HepG2 (cell line): Measurements from ENCODE around the gene LYRM4. TPM values are rescaled to one million over a fixed set of nuclear protein-coding genes. Genes with fewer than 3 reads are reported as not detected.
A peak's percentile ranks its signal among the peaks of the same experiment; 100 is the strongest.

ENCODE experiments used
- ATF7-NPFF ChIP-seq: sonication (generic); formaldehyde crosslinking; IDR thresholded peaks from 2 replicates; pipeline ENCODE4 v1.8.1; 2023; ENCODE audit warnings: mild to moderate bottlenecking, low read depth, missing genetic modification reagents, moderate library complexity
- GABPB1 ChIP-seq: IDR thresholded peaks from 2 replicates; pipeline ENCODE4 v1.6.1; 2016; ENCODE audit warnings: mild to moderate bottlenecking, missing genetic modification reagents, moderate library complexity, missing compliant biosample characterization
- HDAC2 ChIP-seq: sonication (generic); formaldehyde crosslinking; IDR thresholded peaks from 2 replicates; pipeline ENCODE4 v1.4.0; 2020; ENCODE audit warnings: missing genetic modification reagents
- HOXA9 ChIP-seq: sonication (generic); formaldehyde crosslinking; IDR thresholded peaks from 2 replicates; pipeline ENCODE4 v1.8.1; 2022; ENCODE audit warnings: missing genetic modification reagents, mild to moderate bottlenecking, moderate library complexity, borderline replicate concordance
- KLF13 ChIP-seq: sonication (generic); formaldehyde crosslinking; IDR thresholded peaks from 2 replicates; pipeline ENCODE4 v1.4.0; 2020; ENCODE audit warnings: mild to moderate bottlenecking, missing genetic modification reagents
- REL ChIP-seq: sonication (generic); formaldehyde crosslinking; conservative IDR thresholded peaks from 2 replicates; pipeline ENCODE4 v1.8.0; 2022; ENCODE audit warnings: mild to moderate bottlenecking, missing genetic modification reagents, moderate library complexity
- REPIN1 ChIP-seq: sonication (generic); formaldehyde crosslinking; IDR thresholded peaks from 2 replicates; pipeline ENCODE4 v1.8.0; 2022; ENCODE audit warnings: missing genetic modification reagents, low read depth, mild to moderate bottlenecking, borderline replicate concordance
- SKI ChIP-seq: fragments of 450-650 bp; IDR thresholded peaks from one replicate; pipeline ENCODE4 v1.6.1; 2018; ENCODE audit warnings: mild to moderate bottlenecking; ENCODE audit not compliant: partially characterized antibody
- ZEB1 ChIP-seq: IDR thresholded peaks from 2 replicates; pipeline ENCODE4 v1.6.1; 2012; ENCODE audit warnings: mild to moderate bottlenecking, low read depth, inconsistent platforms; ENCODE audit not compliant: insufficient replicate concordance
- ZNF230 ChIP-seq: sonication (generic); formaldehyde crosslinking; IDR thresholded peaks from 2 replicates; pipeline ENCODE4 v1.4.0; 2020; ENCODE audit warnings: mild to moderate bottlenecking, missing genetic modification reagents
- ZNF556 ChIP-seq: sonication (generic); formaldehyde crosslinking; IDR thresholded peaks from 2 replicates; pipeline ENCODE4 v1.4.0; 2020; ENCODE audit warnings: mild to moderate bottlenecking, missing genetic modification reagents, borderline replicate concordance
- ZNF577 ChIP-seq: sonication (generic); formaldehyde crosslinking; IDR thresholded peaks from 2 replicates; pipeline ENCODE4 v1.4.0; 2020; ENCODE audit warnings: mild to moderate bottlenecking, low read depth, missing genetic modification reagents, borderline replicate concordance
- polyA plus RNA-seq, 8 experiments: library from polyadenylated mRNA; depleted of rRNA in 3 of 8; stranded (reverse) in 7 of 8; unstranded in 1 of 8; fragments of >200 nt; fragmentation: Illumina TruSeq in 4 of 8; extraction: Trizol in 4 of 8; gene quantifications; 2 replicates each; pipeline versions ENCODE4 v1.2.1 to v1.2.3, GENCODE V29; 2011 to 2016; ENCODE audit warnings: low read depth in 4 of 8, missing spikeins in 1 of 8, mixed read lengths in 1 of 8; ENCODE audit not compliant: insufficient read depth in 1 of 8
- total RNA-seq, 5 experiments: library from RNA; depleted of rRNA; stranded (reverse); fragments of >200 nt; fragmentation: Illumina TruSeq; extraction: Trizol; gene quantifications; 2 replicates each; pipeline ENCODE4 v1.2.3, GENCODE V29; 2016; ENCODE audit warnings: low read depth in 1 of 5
- TF ChIP-seq, protein P1 (sequence below): sonication (generic); formaldehyde crosslinking; IDR thresholded peaks from 2 replicates; pipeline ENCODE4 v1.4.0; 2020; ENCODE audit warnings: missing genetic modification reagents
- TF ChIP-seq, protein P2 (sequence below): sonication (generic); formaldehyde crosslinking; IDR thresholded peaks from 2 replicates; pipeline ENCODE4 v1.5.0; 2020; ENCODE audit warnings: mild to moderate bottlenecking, missing genetic modification reagents
- TF ChIP-seq, protein P3 (sequence below): sonication (generic); formaldehyde crosslinking; IDR thresholded peaks from 2 replicates; pipeline ENCODE4 v1.4.0; 2020; ENCODE audit warnings: missing genetic modification reagents
- TF ChIP-seq, protein P4 (sequence below): fragments of 450-650 bp; IDR thresholded peaks from 2 replicates; pipeline ENCODE4 v1.6.1; 2016

The LYRM4 gene
- total and polyA plus RNA-seq, 2 of the 13 experiments (the other 11 are each of a cell fraction or from before 2014, with no cell fraction given): 64.6 to 67.5 TPM

DNA sequence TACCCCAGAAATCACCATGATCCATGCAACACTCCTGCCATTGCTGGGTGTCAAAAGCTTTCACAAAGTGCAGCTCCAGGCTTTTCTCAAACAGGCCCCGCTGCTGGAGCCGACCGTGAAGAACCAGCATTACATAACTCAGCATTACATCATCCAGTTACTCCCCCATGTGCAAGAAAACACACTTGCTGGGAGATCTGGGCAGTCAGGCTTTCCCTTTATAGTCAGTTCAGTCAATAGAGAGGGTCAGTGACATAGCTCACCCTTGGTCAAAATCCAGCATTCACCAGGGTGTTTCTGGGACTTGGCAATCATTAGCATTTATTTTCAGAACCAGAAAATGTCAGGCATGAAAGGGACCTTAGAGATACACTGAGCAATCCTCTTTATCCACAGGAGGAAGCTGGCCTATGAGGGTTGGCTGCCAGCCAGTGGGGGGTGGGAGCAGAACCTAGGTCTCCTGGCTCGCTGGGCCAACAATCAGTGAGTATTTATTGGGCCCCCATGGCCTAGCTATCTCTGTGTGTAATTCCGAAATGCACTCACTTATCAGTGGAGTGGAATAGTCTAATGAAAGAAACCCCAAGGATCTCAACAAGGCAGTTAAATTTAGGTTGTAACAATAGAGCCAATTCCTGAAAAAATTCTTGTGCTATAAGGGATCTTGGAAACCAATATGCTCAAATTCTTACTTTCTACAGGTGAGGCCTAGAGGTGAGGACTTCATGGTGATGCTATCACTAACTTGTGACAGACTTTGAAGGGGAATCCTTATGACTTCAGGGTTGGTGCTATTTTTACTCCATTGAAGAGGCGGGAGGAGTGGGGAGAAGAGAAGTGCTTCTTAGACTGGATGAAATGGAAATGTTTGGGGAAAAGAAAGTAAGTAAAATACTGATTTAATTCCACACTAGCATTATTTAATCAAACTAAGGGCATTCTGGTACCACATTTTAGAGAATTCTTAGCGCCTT is 54.6 kb downstream of the LYRM4 start (continued):
- TF ChIP-seq, protein P1, sequence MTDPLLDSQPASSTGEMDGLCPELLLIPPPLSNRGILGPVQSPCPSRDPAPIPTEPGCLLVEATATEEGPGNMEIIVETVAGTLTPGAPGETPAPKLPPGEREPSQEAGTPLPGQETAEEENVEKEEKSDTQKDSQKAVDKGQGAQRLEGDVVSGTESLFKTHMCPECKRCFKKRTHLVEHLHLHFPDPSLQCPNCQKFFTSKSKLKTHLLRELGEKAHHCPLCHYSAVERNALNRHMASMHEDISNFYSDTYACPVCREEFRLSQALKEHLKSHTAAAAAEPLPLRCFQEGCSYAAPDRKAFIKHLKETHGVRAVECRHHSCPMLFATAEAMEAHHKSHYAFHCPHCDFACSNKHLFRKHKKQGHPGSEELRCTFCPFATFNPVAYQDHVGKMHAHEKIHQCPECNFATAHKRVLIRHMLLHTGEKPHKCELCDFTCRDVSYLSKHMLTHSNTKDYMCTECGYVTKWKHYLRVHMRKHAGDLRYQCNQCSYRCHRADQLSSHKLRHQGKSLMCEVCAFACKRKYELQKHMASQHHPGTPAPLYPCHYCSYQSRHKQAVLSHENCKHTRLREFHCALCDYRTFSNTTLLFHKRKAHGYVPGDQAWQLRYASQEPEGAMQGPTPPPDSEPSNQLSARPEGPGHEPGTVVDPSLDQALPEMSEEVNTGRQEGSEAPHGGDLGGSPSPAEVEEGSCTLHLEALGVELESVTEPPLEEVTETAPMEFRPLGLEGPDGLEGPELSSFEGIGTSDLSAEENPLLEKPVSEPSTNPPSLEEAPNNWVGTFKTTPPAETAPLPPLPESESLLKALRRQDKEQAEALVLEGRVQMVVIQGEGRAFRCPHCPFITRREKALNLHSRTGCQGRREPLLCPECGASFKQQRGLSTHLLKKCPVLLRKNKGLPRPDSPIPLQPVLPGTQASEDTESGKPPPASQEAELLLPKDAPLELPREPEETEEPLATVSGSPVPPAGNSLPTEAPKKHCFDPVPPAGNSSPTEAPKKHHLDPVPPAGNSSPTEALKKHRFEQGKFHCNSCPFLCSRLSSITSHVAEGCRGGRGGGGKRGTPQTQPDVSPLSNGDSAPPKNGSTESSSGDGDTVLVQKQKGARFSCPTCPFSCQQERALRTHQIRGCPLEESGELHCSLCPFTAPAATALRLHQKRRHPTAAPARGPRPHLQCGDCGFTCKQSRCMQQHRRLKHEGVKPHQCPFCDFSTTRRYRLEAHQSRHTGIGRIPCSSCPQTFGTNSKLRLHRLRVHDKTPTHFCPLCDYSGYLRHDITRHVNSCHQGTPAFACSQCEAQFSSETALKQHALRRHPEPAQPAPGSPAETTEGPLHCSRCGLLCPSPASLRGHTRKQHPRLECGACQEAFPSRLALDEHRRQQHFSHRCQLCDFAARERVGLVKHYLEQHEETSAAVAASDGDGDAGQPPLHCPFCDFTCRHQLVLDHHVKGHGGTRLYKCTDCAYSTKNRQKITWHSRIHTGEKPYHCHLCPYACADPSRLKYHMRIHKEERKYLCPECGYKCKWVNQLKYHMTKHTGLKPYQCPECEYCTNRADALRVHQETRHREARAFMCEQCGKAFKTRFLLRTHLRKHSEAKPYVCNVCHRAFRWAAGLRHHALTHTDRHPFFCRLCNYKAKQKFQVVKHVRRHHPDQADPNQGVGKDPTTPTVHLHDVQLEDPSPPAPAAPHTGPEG: 0 out of 2 replicates have a peak, but pooled peaks have one; percentile 61
- TF ChIP-seq ZNF230 (no peak), KLF13 (CRISPR knock-in tag) (no peak), ATF7-NPFF (CRISPR knock-in tag) (peak; percentile 62; the same call in 1 of the 2 replicates), SKI (peak; percentile 61), HDAC2 (CRISPR knock-in tag) (peak; percentile 92), ZNF556 (CRISPR knock-in tag) (no peak; the same call in 1 of the 2 replicates), REPIN1 (peak; percentile 87; the same call in 1 of the 2 replicates), REL (CRISPR knock-in tag) (no peak), ZEB1 (peak; percentile 45), GABPB1 (peak; percentile 29; the same call in 1 of the 2 replicates), HOXA9 (CRISPR knock-in tag) (no peak), ZNF577 (CRISPR knock-in tag) (no peak)
- TF ChIP-seq, protein P2, sequence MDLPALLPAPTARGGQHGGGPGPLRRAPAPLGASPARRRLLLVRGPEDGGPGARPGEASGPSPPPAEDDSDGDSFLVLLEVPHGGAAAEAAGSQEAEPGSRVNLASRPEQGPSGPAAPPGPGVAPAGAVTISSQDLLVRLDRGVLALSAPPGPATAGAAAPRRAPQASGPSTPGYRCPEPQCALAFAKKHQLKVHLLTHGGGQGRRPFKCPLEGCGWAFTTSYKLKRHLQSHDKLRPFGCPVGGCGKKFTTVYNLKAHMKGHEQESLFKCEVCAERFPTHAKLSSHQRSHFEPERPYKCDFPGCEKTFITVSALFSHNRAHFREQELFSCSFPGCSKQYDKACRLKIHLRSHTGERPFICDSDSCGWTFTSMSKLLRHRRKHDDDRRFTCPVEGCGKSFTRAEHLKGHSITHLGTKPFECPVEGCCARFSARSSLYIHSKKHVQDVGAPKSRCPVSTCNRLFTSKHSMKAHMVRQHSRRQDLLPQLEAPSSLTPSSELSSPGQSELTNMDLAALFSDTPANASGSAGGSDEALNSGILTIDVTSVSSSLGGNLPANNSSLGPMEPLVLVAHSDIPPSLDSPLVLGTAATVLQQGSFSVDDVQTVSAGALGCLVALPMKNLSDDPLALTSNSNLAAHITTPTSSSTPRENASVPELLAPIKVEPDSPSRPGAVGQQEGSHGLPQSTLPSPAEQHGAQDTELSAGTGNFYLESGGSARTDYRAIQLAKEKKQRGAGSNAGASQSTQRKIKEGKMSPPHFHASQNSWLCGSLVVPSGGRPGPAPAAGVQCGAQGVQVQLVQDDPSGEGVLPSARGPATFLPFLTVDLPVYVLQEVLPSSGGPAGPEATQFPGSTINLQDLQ (CRISPR knock-in tag): peak; percentile 47; the same call in 1 of the 2 replicates
- TF ChIP-seq, protein P3, sequence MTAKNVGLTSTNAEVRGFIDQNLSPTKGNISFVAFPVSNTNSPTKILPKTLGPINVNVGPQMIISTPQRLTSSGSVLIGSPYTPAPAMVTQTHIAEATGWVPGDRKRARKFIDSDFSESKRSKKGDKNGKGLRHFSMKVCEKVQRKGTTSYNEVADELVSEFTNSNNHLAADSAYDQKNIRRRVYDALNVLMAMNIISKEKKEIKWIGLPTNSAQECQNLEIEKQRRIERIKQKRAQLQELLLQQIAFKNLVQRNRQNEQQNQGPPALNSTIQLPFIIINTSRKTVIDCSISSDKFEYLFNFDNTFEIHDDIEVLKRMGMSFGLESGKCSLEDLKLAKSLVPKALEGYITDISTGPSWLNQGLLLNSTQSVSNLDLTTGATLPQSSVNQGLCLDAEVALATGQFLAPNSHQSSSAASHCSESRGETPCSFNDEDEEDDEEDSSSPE (CRISPR knock-in tag): peak; percentile 52; the same call in 1 of the 2 replicates
- TF ChIP-seq, protein P4, sequence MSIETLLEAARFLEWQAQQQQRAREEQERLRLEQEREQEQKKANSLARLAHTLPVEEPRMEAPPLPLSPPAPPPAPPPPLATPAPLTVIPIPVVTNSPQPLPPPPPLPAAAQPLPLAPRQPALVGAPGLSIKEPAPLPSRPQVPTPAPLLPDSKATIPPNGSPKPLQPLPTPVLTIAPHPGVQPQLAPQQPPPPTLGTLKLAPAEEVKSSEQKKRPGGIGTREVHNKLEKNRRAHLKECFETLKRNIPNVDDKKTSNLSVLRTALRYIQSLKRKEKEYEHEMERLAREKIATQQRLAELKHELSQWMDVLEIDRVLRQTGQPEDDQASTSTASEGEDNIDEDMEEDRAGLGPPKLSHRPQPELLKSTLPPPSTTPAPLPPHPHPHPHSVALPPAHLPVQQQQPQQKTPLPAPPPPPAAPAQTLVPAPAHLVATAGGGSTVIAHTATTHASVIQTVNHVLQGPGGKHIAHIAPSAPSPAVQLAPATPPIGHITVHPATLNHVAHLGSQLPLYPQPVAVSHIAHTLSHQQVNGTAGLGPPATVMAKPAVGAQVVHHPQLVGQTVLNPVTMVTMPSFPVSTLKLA: no peak
